ENCODE results near the gene DENND5A.
"Not testable (repeated sequence)": the region's sequence is repeated elsewhere in the genome, so short reads cannot be mapped to it uniquely, and the experiment has no call there.

The DENND5A gene

GRCh38 chr11:9178716-9179115 is 86.4 kb downstream of the DENND5A start:
- DNase-seq, result no peak

DNA sequence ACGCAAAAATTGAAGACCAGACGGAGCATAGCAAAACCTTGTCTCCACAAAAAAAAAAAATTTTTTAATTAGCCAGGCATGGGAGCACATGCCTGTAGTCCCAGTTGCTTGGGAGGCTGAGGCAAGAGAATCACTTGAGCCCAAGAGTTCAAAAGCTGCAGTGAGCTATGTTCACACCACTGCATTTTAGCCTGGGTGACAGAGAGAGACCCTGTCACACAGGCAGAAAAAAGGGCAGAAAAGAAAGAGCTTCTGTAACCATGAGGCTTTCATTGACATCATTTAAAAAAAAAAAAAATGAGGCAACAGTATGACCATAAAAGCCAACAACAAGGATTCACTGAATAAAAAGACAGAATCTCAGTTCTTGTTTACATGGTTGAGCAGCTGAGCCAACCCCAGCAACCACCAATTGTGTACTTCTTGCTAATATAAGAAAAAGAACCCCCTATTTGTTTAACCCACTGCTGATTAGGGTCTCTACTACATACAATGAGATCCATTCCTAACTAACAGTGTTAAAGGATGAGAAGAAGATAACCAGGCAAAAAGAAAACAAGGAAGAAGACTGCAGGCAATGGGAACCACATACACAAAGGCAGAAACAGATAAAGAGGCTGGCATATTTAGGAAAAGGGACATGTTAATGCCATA is 87.6 kb downstream of the DENND5A start:
- DNase-seq, result no peak

DNA sequence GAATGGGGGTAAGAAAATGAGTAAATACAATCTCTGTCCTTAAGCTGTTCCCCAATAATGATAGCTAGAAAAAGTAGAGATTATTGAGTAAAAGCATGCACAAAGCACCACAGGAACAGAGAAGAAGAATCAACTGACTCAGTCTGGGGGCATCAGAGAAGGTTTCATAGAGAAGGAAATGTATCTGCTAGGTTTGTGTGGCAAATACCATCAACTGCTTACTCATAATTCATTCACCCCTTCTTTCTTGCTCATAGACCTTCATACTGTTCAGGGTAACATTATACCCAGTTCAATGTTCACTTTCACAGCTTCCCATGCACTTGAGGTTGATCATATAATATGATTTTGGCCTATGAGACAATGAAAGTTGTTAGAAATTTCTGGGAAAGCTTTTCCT is 88.6 kb downstream of the DENND5A start:
- no peak for DNase-seq

GRCh38 chr11:9176136-9176535 is 89.0 kb downstream of the DENND5A start:
- no peak for DNase-seq

- DNase-seq, result no peak
Measured at GRCh38 chr11:9172389-9172788, 92.8 kb downstream of the DENND5A start.

DNA sequence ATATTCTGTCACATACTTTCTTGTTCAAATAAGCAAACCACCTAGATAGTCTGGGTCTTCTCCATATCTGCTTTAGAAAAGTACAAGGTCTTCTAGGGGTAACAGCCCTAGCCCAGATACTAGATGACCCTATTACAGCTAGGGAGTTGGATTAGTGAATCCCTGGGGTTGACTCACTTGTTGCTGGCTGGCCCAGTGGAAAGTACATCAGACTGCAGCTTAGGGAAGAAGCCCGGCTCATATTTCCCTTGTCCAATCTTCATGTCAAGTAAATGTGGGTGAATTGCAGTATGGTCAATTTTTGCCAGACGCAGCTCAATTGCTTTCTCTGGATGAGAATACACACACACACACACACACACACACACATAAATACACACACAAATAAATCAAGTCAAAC is 94.7 kb downstream of the DENND5A start:
- no peak for DNase-seq

DNA sequence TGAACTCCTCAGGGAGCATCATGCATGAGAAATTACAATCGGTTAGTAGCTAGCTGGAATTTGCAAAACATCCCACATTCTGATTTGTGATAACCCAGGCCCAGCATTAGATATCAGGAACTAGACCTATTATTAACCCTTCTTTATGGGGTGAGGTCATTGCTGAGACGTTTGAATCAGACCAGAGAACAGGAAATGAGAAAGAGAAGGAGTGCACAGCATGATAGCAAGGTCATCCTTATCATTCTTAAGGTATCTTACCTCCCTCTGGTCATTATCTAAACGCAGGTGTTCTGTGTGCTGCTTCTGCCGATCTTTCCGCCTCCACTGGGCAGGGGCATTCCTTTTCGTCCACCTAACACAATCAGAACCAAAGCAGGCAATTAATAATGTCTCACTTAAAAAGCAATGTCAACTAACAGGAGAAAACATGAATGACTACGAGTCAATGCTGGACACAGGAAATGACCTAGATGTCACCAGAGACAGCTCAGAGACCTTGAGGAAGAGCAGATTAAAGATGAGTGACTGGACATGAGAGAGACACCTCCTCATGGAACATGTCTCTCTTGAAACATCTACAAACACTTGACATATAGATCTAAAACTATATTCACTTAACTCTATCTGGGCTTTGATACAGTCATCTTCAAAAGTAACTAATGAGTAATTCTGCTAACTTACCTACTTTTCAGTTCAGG is 95.4 kb downstream of the DENND5A start:
- no peak for DNase-seq

DNA sequence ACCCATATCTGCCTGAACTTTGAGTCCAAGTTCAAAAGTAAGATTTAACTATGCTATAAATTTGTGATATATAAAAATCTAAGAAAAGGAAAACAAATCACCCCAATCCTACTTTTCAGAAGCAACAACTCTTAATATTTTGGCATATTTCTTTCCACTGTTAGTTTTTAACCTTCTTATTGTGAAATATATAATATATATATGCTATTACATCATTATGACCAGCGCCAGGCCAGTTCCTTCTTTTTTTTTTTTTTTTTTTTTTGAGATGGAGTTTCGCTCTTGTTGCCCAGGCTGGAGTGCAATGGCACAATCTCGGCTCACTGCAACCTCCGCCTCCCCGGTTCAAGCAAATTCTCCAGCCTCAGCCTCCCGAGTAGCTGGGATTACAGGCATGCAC is 103.2 kb downstream of the DENND5A start:
- not testable (repeated sequence) for DNase-seq

DNA sequence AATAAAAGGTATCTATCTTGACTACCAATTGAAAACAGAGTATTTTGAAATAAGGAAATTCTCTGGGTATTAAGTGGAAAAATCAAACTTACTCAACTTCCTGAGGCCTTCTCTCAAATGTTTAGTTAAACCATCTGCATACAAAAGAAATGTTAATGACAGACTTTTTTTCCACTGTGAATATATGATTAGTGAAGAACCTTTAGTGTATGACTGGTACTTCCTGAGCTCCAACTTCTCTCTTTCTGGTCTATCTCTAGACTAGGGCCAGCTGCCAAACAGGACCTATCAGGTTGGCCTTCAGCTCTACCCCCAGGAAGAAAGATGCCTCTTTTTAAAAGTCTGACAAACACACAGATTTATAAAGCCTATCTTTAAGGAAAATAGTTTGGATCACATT is 105.0 kb downstream of the DENND5A start:
- no peak for DNase-seq

DNA sequence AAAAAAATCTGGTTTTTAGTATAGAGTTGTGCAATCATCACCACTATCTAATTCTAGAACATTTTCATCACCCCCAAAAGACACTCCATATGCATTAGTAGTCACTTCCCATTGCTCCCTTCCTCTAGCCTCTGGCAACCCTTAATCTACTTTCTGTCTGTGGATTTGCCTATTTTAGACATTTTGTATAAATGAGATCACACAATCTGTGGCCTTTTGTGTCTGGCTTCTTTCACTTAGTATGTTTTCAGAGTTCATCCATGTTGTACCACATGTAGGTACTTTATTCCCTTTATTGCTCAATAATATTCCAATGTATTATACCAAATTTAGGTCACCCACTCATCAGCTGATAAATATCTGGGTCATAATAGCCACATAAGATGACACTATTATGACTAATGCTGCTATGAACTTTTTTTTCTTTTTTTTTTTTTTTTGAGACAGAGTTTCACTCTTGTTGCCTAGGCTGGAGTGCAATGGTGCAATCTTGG is 106.2 kb downstream of the DENND5A start:
- DNase-seq, result no peak

DNA sequence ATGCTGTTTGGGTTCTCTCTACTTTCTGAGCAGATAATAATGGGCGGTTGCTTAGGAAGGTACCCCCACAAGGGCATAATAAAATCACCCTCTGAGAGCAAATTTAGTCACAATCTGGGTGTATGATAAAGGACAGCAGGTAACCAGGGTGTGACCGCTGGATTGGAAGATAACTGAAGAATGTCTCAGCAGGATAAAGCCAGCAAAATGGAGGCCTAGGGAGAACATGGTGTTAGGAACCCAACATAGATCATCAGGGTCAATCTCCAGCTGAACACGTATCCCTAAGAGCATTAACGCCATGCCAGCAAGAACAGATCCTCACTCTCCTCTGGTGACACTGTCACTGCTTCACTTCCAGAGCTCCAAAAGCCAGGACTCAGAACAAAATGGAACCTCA is 109.2 kb downstream of the DENND5A start:
- no peak for DNase-seq

- no peak for DNase-seq
Measured at GRCh38 chr11:9153651-9154050, 111.5 kb downstream of the DENND5A start.

GRCh38 chr11:9151631-9152030 is 113.5 kb downstream of the DENND5A start:
- no peak for DNase-seq

- DNase-seq, result no peak
Measured at GRCh38 chr11:9150926-9151325, 114.2 kb downstream of the DENND5A start.

DNA sequence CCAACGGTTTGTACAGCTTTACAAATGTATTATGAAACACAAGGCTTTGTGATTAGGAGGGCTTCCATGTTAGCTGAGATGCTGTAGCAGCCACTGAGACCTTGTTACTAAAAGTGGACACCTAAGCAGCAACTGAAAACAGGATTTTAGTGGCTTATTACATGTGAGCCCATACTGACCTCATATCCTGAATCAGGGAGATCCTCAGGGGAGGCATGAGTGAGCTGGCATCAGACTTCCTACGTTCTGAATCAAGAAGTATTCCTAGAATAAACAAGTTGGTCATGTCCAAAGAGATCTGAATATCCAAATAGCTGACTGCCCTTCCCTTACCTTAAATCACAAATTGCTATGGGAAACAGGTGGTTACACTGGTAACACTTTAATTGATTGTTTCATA is 114.6 kb downstream of the DENND5A start:
- DNase-seq, result no peak

DNA sequence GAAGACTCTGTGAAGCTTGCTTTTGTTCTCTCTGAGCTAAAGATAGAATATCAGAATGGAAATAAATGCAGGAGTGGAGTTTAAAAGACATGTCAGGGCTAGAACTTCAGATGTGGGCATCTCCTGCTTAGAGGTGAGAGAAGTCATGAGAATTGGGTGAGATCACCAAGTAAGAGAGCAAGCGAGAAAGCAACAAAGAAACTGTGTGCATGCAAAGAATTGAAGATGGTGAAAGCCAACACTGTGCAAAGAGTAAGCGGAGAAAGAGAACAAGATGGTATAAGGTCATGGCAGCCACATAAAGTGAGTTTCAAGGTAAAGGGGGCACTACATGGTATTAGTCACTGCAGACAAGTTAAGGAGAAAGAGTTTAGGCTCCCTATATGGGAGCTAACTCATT is 116.4 kb downstream of the DENND5A start:
- DNase-seq, result no peak

- no peak for DNase-seq
Measured at GRCh38 chr11:9148035-9148434, 117.1 kb downstream of the DENND5A start.

GRCh38 chr11:9146477-9146876 is 118.7 kb downstream of the DENND5A start:
- DNase-seq, result peak in 3 of 56 donors; percentile 23 to 31 (median 25)

DNA sequence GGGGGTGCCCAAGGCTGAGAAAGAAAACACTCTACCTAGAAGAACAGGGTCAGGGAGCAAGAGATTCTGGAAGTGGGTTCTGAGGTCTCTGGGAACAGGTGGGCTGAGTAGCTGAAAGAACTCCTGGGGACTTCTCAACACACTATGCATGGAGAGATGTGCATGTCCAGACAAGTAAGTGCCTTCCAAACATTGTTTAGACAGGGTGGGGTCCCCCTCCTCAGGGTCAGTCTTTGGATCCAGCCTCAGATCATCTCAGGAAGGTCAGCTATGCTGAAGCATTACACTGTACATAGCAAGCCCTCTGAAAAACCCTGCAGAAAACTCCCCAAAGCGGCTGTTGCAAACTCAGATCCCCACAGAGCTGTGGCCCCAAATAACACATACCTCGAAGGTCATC is 119.9 kb downstream of the DENND5A start:
- DNase-seq, result no peak

GRCh38 chr11:9144828-9145227 is 120.3 kb downstream of the DENND5A start:
- DNase-seq, result no peak

DNA sequence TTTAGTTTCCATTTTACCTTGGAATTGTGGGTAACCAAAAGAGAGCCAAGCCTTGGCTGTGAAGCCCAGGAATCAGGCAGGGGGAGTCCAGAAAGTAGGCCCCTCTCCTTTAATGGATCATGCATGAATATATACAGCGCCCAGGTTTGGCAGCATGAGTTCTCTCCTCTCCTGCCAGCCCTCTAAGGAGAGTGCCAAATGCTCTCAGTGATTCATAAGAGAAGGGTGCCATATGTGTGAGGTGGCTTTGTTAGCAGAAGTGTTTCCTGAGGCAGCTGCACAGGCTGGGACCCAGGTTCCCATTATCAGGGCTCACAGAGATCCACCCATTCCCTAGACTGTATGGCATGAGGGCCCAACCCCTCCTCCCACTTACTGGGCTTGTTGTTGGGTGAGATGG is 121.4 kb downstream of the DENND5A start:
- DNase-seq, result no peak

DNA sequence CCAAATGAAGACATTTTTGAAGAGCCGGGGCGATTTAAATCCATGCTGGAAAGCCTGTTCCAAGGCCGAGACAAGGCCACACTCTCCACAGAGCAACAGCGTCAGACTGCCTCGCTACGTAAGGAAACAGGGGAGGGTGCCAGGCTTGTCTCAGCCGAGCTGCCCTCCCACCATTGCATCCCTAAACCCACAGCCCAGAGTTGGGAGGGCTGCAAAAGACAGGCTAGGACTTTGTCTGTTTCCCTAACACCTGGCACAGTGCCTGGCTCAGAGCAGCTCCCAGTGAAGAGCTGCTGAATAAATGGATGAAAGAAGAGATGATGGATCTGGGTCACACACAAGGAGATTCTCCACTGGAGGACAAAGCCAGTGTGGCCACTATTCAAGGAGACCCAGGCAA is 122.4 kb downstream of the DENND5A start:
- DNase-seq, result peak in 53 of 56 donors; percentile 12 to 86 (median 67)

DNA sequence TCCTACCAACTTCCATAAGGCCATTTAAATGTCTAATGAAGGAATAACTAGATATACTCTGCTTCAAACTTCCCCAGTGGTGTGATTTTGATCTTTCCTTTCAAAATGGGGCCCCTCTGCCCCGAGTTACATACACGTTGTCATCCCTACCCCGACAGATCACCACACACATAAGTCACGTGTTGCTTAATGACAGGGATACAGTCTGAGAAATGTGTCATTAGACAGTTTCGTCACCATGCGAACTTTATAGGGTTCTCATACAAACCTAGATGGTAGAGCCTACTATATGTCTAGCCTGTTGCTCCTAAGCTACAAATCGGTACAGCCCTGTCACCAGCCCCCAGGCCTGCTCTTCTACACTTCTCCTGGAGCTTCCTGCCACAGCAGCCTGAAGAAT is 124.0 kb downstream of the DENND5A start:
- DNase-seq, result no peak

Data from nucleus accumbens (tissue), 56 donors.